Myocyte (in vitro differentiated cells): Measurements from ENCODE around the gene ZNF319. TPM values are rescaled to one million over a fixed set of nuclear protein-coding genes. Genes with fewer than 3 reads are reported as not detected.
A peak's percentile ranks its signal among the peaks of the same experiment; 100 is the strongest.

Experiments used
- DNase-seq: peaks from one replicate; pipeline ENCODE4 v3.0.0-alpha.2; 2012; ENCODE audit warnings: low read depth
- total RNA-seq: library from RNA; depleted of rRNA; stranded (reverse); fragments of >200 nt; gene quantifications from 2 replicates; pipeline ENCODE4 v1.2.3, GENCODE V29; 2014

ZNF319 gene
- total RNA-seq, 1 donor from 2014 or later: 3.9 TPM

- peak; percentile 73 for DNase-seq
These were observed 22.3 kb upstream of the ZNF319 start for GRCh38 chr16:58022601-58023371.

- peak; percentile 79 for DNase-seq
These were observed 21.4 kb upstream of the ZNF319 start for GRCh38 chr16:58021661-58022551.

GRCh38 chr16:58020628-58021521, 20.4 kb upstream of the ZNF319 start:
- DNase-seq: peak; percentile 66

GRCh38 chr16:58019866-58020538, 19.5 kb upstream of the ZNF319 start:
- DNase-seq: no peak

GRCh38 chr16:58018803-58019202, 18.3 kb upstream of the ZNF319 start:
- no peak for DNase-seq

- DNase-seq: no peak
These were observed 16.5 kb upstream of the ZNF319 start for GRCh38 chr16:58016840-58017446.

- no peak for DNase-seq
These were observed 12.9 kb upstream of the ZNF319 start for GRCh38 chr16:58013201-58013956.

GRCh38 chr16:58012481-58012880, 12.0 kb upstream of the ZNF319 start:
- DNase-seq: no peak

- no peak for DNase-seq
These were observed 11.2 kb upstream of the ZNF319 start for GRCh38 chr16:58011652-58012051.

- no peak for DNase-seq
These were observed 10.4 kb upstream of the ZNF319 start for GRCh38 chr16:58010886-58011285.

GRCh38 chr16:58009856-58010416, 9.5 kb upstream of the ZNF319 start:
- DNase-seq: no peak

GRCh38 chr16:58004736-58005135, 4.3 kb upstream of the ZNF319 start:
- peak; percentile 31 for DNase-seq

- no peak for DNase-seq
These were observed 2.5 kb upstream of the ZNF319 start for GRCh38 chr16:58002936-58003335.

- no peak for DNase-seq
These were observed 1.9 kb upstream of the ZNF319 start for GRCh38 chr16:58002416-58002800.

GRCh38 chr16:58001781-58002415, 1.4 kb upstream of the ZNF319 start:
- no peak for DNase-seq

GRCh38 chr16:58000706-58001676, 519 bp upstream of the ZNF319 start, which contains the start of gene USB1:
USB1 (plus strand) TSS chr16:58001407; CDS start chr16:58001484, 77 bp downstream.
- peak; percentile 84 for DNase-seq

GRCh38 chr16:57999366-57999970, 1.0 kb downstream of the ZNF319 start:
- DNase-seq: peak; percentile 12
